Kidney (tissue), 14 donors: ENCODE measurements around the gene SPATA17. TPM values are rescaled to one million over a fixed set of nuclear protein-coding genes. Genes with fewer than 3 reads are reported as not detected.
A peak's percentile ranks its signal among the peaks of the same experiment; 100 is the strongest.

ENCODE experiments used
- DNase-seq, 5 donors: peaks; one replicate each; pipeline ENCODE4 v3.0.0-alpha.2; 2013 to 2020
- FAIRE-seq: peaks from 2 replicates; lab custom pipeline; 2012; peaks lifted over from hg19 to GRCh38; lab: Jason Lieb, UNC
- H3K27ac ChIP-seq, 2 donors: one replicate each; pipeline ENCODE4 v1.7.0; 2013; ENCODE audit warnings: low read depth in 2 of 2, low read length in 2 of 2, inconsistent platforms in 1 of 2
- H3K27me3 ChIP-seq: one replicate; pipeline ENCODE4 v1.7.1; 2013; ENCODE audit warnings: low read length, inconsistent platforms; ENCODE audit not compliant: control insufficient read depth, insufficient read depth
- H3K36me3 ChIP-seq, 3 donors: one replicate each; pipeline versions ENCODE4 v1.7.0 to v1.7.1; 2013; ENCODE audit warnings: low read length in 3 of 3, control low read depth in 1 of 3, inconsistent platforms in 1 of 3; ENCODE audit not compliant: insufficient read depth in 3 of 3, control insufficient read depth in 2 of 3
- H3K4me1 ChIP-seq, 3 donors: one replicate each; pipeline versions ENCODE4 v1.7.0 to v1.7.1; 2013; ENCODE audit warnings: low read length in 3 of 3, inconsistent platforms in 1 of 3, low read depth in 1 of 3; ENCODE audit not compliant: control insufficient read depth in 2 of 3, insufficient read depth in 2 of 3
- H3K4me3 ChIP-seq, 3 donors: one replicate each; pipeline versions ENCODE4 v1.7.0 to v1.8.1; 2013; ENCODE audit warnings: low read length in 3 of 3, control low read depth in 1 of 3, inconsistent platforms in 1 of 3
- H3K9ac ChIP-seq, 3 donors: one replicate each; pipeline versions ENCODE4 v1.7.0 to v1.7.1; 2013; ENCODE audit warnings: low read length in 3 of 3, control low read depth in 1 of 3, inconsistent platforms in 1 of 3
- H3K9me3 ChIP-seq, 3 donors: one replicate each; pipeline versions ENCODE4 v1.7.0 to v1.7.1; 2013; ENCODE audit warnings: low read length in 3 of 3, control low read depth in 1 of 3, inconsistent platforms in 1 of 3; ENCODE audit not compliant: control insufficient read depth in 2 of 3, insufficient read depth in 1 of 3
- CTCF ChIP-seq: IDR thresholded peaks from 3 replicates; pipeline ENCODE4 v1.5.1; 2012; ENCODE audit warnings: mild to moderate bottlenecking, moderate library complexity, borderline replicate concordance; ENCODE audit not compliant: insufficient read depth; ENCODE audit errors: extremely low read depth
- intact Hi-C: fragments of 100-400 bp; cut with DNase I; formaldehyde crosslinking; loops from one replicate; pipeline ENCODE4 v1.11.1; 2022
- polyA plus RNA-seq: library from polyadenylated mRNA; stranded (reverse); fragments of 350-450 nt; fragmentation: Illumina TruSeq; extraction: RNeasy Lipid Tissue Mini Kit (QIAGEN cat#74804); gene quantifications from one replicate; pipeline ENCODE4 v1.2.3, GENCODE V29; 2014; ENCODE audit warnings: low read depth, low replicate concordance; ENCODE audit not compliant: insufficient read depth
- total RNA-seq: library from RNA; stranded (reverse); fragmentation: NEBNext Ultra II Directional; extraction: Animal tissue kit (Norgen Biotek cat#: 25700); gene quantifications from one replicate; pipeline ENCODE4 v1.2.1, GENCODE V29; 2021
- donor health status: control.
- donor health status: control.
- donor health status: control.
- donor health status: control.
- donor health status: control.
- donor health status: DM: yes; HTN: yes; CAD: no.
- donor health status: Normal renal cell carcinoma (clear cell type).

Gene SPATA17
- total and polyA plus RNA-seq, 2 donors from 2014 or later: 5.7 to 7.1 TPM

GRCh38 chr1:217747156-217747769 lies 116.1 kb downstream of the SPATA17 start:
- no peak overlapping the region for H3K27ac ChIP-seq
- H3K36me3 ChIP-seq: no peaks in the 10 kb centered on the region
- FAIRE-seq (peak; percentile 90), DNase-seq (peak in 2 of 5 donors; percentile 15 to 29)
- H3K27me3 ChIP-seq: no peaks in the 10 kb centered on the region
- TF ChIP-seq CTCF: peak; percentile 47
- H3K9ac ChIP-seq: no peak overlapping the region
- no peak overlapping the region for H3K4me3 ChIP-seq
- H3K4me1 ChIP-seq: no peaks in the 10 kb centered on the region
- no peaks in the 10 kb centered on the region for H3K9me3 ChIP-seq
- intact Hi-C loops: no loop called here

DNA sequence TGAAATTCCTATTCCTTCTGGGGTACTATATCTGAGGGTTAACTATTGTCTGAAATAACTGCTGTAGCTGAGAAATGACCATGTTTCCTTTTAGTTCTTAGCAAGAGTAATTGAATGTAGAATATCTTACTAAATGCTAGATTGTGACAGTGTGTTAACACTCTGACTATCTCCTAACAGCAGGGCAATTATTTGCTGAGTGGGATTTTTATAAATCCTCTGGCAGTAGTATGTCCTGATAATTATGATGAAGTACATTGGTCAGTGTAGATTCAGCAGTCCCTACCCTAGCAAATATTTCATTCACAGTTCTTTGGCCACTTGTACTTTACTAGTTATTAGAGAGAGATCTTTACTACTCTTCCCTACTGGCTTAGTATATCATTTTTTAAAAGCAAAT lies 138.6 kb downstream of the SPATA17 start:
- H3K36me3 ChIP-seq: no peaks in the 10 kb centered on the region
- no peak overlapping the region for H3K27ac ChIP-seq
- no peak overlapping the region for H3K4me3 ChIP-seq
- no peaks in the 10 kb centered on the region for H3K4me1 ChIP-seq
- intact Hi-C loops: no loop called here
- DNase-seq: no peak
- no peak for TF ChIP-seq CTCF
- H3K9me3 ChIP-seq: no peaks in the 10 kb centered on the region
- H3K27me3 ChIP-seq: no peaks in the 10 kb centered on the region
- no peak for FAIRE-seq
- no peak overlapping the region for H3K9ac ChIP-seq

- no peak overlapping the region for H3K4me3 ChIP-seq
- H3K27ac ChIP-seq: no peak overlapping the region
- no peaks in the 10 kb centered on the region for H3K36me3 ChIP-seq
- no peaks in the 10 kb centered on the region for H3K4me1 ChIP-seq
- FAIRE-seq (no peak), DNase-seq (no peak)
- no peaks in the 10 kb centered on the region for H3K9me3 ChIP-seq
- TF ChIP-seq CTCF: no peak
- no peak overlapping the region for H3K9ac ChIP-seq
- H3K27me3 ChIP-seq: no peaks in the 10 kb centered on the region
- intact Hi-C loops: no loop called here
Observed at GRCh38 chr1:217770918-217771317, 139.8 kb downstream of the SPATA17 start.

GRCh38 chr1:217776693-217777092 lies 145.5 kb downstream of the SPATA17 start:
- FAIRE-seq: no peak
- Histone ChIP-seq H3K36me3 (no peaks in the 10 kb centered on the region), H3K9me3 (no peaks in the 10 kb centered on the region), H3K27me3 (no peaks in the 10 kb centered on the region), H3K4me3 (no peak overlapping the region), H3K9ac (no peak overlapping the region), H3K4me1 (no peaks in the 10 kb centered on the region), H3K27ac (no peak overlapping the region)
- intact Hi-C loops: no loop called here
- TF ChIP-seq CTCF: no peak
- no peak for DNase-seq
